Stimulated activated CD4-positive, alpha-beta T cell treated with anti-CD3 and anti-CD28 coated beads, Interleukin-4, amount 100 ng/mL, for 1 hour (primary cell): Measurements from ENCODE around the gene STPG4.

ENCODE experiments used
- DNase-seq: peaks from one replicate; pipeline ENCODE4 v3.0.0-alpha.2; 2020

STPG4 gene

DNA sequence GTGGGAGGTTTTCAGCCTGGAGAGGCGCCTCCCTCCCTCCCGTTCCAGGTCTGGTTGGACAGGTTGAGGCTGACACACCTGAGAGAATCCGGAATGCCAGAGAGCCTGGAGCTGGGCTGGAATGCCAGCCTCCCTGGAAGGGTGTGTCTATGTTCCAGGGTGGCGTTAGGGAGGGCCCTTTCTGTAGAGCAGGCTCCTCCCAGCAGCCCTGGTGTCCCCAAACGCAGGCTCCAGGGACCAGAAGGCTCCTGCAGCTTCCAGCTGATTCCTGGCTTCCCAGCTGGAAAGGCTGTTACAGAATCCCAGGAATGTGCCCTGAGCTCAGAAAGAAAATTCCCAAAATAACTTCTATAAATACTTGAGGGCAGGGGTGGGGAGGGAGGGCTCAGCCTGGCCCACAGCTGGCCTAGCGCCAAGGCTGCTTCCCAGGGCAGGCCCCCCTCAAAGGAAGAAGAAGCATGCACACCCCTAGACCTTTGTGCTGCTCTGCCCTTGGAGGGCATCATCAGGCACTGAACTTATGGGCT, 85.4 kb downstream of the STPG4 start:
- DNase-seq: no peak

DNA sequence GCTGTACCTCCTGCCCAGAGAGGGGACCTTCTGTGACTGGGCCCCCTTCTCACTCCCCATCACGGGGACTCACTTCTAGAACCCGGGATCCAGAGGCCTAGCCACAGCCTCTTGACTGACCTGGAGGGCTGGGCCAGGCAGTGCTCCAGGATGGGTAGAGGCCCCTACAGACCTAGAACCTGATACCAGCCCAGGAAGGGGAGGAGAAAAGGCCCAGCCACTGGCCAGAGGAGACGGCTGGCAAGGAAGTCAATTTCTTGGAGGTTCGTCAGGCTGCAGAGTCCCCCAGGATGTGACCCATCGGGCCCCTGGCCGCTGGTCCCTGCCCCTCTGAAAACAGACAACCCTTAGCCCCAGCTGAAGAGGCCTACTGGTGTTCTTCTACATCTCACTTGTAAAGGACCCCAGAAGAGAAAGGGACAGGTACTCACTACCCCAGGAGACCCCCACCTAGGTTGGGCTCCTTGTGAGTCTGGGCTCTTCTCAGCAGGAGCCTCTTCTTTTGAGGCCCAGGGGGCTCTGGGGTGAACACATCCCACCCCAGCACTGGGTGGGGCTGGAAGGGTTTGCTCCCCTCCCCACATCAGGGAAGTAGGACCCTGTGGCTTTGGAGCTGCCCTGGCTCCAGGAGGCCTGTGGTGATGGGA, 86.0 kb downstream of the STPG4 start:
- DNase-seq: no peak

DNA sequence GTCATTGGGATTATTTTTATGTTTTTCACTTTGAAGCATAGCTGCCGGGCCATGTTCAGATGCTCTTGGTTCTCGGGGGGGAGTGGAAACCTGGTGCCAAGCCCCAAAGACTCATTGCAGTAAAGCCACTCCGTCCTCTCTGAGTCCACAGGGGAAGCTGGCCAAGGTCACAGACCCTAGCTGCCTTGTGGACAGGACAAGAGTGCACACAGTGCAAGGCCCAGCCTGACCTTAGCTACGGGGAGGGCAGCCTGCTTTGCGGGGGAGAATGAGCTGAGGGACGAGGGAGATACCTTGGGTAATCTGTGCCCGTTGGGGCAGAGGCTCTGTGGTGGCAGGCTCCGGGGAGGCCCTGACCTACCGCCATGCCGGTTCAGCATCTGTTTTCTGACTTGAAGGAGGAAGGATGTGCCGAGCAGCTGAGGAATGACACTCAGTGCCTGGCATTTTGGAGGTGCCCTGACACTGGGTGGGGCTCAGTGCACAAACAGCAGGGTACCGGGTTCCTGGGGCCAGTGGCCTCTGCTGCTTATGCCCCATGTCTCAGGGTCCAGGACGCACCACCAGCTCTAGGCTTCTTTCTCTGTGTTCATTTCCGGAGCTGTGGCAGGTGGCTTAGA, 87.2 kb downstream of the STPG4 start:
- DNase-seq: no peak

DNA sequence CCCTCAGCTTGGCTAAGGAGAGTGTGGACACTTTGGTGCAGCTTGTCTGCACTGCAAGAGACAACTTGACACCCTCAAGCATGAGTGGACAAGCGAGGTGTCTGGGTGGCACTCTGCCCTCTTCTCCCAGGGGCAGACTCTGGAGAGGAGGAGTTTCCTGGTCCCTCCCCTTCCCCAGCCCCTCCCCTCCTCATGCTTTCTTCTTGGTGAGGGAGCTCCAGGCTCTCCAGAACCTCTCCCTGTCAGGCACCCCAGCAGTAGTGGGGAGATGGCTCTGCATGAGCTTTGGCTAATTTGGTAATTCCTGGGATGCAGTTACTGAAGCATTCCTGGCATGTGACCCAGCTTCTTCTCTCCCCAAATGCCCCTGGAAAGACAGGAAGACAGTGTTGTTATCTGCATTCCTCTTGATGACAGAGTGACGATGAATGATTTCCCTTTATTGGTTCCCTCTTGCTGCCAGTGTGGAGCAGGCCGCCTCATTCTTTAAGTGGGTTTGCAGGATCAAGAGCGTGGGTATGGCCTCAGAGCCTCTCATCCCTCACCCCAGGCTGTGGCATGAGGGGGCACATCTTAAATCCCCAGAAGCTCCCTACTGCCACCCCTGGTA, 89.2 kb downstream of the STPG4 start:
- DNase-seq: no peak

DNA sequence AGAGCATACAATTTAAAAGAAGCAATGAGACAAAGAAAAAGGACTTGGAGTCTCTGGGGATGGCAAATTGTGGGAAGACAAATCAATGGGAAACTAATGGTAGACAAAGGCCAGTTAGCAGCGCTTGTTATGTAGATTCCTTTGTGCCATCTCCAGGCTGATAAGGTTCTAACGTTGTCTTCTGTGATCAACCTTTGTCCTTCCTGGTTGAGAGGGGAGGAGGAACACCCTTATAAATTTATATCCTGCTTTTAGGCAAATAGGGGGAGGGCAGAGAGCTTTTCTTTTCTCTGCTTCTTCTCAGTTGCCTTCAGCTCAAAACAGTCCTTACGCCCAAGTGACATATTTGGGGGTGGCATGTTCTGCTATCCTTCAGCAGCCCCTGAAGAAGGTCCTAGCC, 89.8 kb downstream of the STPG4 start:
- no peak for DNase-seq

DNA sequence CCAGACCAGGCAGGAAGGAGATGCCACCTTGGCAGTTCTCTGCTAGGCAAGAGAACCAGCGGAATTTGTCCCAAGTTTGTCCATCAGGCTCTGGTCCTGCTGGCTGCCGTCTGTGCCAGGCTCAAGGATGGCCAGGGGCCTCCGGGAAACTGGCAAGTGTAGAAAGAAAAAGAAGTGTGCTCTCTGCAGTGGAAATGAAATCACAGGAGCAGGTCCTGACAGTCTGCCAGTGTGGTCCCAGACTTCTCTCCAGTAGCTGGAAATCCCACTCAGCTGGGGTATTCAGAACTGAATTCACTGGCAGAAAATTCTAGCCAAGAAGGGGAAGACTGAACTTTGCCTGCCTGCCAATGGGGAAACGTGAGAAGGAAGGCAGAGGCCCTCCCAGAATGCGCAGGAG, 91.0 kb downstream of the STPG4 start:
- DNase-seq: no peak

DNA sequence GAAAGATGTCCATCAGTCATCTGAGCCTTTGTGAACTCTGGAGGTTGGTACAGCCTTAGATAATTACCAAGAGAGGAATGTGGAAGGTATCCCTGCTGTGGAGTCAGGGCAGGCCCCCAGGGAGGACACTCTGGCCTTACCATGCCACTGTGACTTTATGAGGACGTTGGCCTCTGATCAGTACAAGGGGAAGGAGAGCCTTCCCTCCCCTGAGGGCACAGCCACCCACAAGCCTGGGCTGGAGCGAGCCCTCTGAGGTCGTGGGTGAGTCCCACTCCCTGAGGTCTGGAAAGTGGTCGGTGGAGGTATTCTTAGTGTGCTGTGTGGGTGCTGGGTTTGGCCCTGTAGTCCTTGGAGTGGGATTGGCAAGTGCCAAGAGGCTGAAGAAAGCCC, 91.6 kb downstream of the STPG4 start:
- no peak for DNase-seq

DNA sequence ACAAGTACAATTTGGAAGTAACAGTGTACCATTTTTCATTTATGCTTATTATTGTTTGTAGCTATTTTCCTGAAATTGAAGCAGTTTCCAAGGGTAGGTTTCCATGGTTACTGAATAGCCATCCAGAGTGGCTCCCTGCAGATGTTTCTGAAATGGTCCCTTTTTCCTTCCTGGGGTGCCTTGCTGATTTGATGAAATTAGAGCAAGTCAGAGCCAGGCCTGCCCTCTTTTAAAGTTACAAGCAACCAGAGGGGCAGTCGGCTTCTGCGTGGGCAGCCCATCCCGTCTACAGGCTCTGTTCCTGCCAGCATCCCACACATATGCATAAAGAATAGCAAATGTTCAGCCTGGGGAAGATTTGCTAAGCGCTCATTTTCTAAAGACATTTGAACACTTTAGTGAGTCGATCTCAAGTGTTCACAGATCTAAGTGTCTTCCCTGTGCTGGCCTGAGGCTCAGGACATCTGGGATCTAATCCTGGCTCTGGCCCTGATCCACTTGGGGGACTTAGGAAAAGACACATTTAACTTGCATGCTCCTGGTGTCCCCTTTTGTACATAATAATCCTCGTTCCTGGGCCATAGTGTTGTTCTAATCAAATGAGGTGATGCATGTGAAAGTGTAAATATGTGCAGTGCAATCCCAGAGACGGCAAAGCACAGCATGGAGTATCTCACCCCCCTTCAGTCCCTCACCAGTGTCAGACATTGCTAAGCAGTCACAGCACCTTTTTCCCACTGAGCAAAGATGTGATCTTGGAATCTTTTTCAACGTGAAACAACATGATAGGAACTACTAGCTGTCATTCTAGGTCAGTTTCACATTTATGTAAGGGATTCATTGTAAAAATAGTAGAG, 92.2 kb downstream of the STPG4 start:
- no peak for DNase-seq

DNA sequence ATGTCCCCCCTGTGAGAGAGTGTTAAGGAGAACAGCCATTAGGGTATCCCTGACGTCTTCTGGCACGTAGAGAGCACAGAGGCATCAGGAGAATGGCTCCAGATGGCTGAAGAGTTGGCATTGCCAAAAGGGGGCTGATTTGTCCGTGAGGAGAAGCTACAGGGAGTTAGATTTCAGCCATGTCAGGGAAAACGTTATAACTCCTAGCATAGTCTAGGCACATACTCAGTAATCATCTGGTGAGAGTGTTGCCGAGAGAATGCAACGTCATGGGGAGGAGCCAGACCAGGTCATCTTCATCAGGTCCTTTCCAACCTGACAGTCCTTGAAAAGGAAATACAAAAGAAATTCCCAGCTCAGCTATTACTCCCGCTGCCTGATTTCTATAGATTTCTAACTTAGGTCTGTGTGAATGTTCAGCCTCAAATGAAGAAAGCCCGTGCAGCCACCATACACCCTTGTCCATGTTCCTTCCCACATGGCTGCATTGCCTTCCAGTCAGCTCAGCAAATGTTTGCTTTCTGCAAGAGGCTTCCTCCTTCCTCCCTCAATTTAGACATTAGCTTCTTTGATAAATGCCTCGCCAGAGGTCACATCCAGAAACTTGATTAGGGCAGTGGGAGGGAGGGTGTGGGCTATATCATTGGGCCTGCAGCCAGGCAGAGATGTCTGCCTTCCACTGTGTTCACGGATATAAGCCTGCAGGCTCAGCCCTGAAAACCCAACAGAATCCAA, 93.0 kb downstream of the STPG4 start:
- no peak for DNase-seq

DNA sequence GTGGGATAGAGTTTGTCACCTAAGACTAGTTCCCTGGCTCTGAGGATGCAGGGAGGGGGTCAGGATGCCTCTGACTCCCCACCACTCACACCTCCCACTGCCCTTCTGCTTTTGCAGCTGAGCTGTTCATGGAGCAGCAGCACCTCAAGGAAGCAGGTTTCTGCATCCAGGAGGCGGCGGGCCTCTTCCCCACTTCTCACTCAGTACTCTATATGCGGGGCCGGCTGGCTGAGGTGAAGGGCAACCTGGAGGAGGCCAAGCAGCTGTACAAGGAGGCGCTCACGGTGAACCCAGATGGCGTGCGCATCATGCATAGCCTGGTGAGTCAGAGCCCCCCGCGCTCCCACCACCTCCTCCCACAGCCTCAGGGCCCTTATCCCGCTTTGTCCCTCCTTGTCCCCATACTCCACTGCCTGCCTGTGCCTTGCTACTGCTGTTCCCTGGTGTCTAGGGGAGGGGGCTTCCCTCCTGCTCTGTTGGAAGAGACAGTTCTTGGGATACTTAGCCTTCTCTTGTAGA, 94.4 kb downstream of the STPG4 start:
- no peak for DNase-seq

DNA sequence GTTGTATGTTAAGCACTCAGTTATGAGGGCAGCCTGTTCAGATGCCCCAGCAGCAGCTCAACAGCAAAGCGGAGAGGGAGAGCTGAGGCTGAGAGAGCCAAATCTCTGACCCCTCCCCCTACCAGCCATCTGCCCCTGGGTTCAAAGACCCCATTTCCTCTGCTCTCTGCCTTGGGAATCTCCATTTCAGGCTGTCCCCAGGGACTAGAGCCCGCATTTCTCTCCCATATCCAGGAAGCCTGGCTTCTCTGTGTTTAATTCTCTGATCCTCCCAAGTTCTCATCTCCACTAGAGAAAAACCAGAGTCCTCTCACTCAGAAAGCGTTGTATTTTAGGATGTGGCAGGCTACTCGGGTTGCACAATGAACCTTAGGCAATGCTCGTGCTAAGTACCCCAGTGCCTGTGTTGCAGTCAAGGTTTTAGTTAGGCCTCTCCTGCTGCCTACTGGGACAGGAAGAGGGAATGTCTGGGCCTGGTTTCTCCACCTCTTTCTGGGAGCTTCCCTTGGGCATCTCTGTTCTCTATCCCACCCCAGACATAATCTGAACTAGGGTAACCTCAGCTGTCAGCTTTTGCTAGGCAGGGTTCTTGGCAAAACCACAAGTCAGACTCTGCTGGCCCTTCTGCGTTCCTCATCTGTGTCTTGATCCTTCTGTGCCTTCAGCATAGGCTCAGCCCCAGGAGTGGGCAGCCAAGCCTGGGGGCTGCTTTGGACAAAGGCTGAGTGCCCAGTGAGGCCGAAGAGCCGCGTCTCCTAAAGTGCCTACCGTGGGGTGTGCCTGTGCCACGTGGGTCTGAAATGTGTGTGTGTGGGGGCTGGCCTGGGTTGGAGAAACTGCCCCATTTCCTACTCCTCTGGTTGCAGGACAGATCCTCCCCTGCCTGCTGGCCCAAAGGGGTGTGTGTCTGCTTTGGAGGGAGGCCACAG, 96.8 kb downstream of the STPG4 start:
- DNase-seq: no peak

DNA sequence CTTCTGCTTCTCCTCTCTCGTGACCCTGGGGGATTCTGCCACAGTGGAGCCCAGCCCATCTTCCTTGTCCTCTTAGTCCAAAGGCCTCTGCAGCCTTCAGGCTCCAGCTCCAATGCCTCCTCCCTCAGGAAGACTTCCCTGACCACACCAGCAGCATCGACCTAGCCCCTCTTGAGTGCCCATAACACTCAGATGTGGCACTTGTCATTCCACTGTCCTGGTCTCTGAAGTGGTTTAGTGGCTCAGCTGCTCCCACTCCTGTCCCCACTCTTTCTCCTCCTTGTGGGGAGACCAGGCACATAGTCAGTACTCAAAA, 97.5 kb downstream of the STPG4 start:
- DNase-seq: no peak

DNA sequence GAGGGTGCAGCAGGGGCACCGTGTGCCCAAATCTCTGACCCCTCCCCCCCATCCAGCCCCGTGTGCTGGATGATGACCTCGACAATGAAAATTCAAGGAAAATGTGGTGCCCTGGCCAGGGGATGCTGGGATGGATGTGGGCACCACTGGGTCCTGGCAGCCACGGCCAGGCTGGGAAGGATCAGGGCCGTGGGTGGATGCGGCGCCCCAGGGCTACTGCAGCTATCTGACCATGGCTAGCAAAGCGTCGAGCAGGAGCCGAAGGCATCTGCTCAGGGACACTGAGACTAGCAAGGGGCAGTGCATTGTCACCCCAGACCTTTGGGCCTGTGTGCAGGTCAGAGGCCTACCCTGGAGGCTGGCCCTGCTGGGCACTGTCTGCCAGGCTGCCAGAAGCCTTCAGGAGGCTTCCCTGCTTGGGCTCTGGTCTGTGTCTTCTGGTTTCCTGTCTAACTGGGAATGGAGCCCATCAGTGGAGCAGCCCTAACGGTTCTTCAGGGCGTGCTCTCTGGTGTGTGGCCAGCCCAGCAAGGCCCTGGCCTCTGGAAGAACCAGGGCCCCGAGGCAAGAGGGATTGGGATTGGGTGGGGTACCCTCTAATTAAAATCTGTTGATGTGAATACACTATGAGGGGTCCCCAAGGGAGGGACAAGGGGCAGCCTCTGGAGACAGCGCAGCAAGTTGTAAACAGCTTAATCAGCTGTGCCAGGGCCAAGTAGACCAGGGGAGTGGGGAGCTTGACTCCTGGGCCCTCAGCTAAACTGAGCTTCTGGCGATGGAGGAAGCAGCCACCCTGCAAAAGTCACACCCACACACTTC, 98.0 kb downstream of the STPG4 start:
- DNase-seq: no peak

DNA sequence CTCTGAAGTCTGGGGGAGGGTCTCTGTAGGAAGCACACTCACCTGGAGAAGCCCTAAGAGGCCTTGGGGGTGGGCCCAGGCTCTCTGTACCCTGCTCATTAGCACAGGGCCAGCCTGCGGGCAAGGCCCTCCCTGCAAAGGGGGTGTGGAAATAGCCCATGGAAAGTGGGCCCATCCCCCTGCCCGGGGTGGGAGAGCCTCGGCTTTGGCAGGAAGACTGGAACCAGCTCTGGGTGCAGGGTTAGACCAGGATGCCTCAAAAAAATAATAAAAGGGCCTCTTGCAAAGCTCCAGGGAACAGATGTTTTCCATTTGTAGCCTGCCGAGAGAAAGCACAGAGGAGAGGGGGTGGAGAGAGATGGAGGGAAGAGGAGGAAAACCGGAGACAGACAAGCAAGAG, 98.7 kb downstream of the STPG4 start:
- DNase-seq: no peak

DNA sequence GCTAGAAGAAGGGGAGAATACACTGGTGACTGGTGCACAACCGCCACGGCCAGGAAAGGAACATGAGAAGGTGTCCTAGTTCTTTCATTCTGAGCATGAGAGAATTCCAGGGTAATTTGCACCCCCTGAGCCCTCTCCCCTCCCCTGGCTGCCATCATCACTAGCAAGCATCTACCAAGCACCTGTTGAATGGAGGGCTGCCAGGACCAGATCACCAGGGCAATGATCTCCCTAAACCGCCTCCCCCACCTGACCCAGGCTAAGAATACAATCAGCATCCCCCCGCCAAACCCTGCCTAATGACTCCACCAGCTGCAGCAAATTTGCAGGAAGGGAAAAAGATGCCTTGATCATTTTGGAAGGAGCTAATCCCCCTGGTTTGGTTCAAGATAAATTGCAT, 100.2 kb downstream of the STPG4 start:
- DNase-seq: no peak

DNA sequence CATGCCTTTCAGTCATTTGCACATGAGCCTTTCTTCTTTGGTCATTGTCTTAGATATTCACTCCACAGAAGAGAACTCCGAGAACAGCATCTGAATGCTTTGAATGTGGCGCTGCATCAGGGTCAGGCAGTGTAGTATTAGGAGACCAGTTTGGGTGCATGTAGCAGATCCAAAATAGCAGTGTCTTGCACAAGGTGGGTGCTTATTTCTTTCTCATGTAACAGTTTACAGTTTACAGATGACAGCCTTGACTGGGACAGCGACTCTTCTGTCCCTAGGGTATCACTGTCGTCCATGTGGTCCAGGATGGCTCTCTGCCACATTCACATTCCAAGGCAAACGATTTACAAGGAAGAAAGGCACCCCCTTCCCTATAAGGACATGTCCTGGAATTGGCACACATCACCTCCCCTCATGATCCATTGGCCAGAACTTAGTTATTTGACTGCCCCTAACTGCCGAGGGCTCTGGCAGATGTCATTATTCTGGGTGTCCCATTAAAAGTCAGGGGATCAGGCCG, 101.0 kb downstream of the STPG4 start:
- no peak for DNase-seq

DNA sequence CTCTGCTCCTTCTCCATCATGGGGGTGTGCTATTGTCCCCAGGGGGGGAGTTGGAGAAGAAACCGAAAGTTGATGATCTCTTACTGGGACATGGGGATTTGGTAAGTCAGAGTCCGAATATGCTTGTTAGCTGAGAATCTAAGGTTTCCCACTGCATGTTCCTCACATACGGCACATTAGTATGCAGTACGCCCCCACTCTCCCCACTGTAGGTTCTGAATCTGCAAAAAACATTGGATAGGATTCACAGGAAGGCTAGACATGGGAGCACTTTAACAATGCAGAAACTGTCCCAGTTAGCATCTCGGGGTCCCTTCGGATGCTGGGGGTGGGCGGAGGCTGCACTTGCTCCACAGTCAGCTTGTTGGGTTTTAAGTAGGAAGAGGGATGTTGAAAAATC, 102.3 kb downstream of the STPG4 start:
- DNase-seq: no peak

DNA sequence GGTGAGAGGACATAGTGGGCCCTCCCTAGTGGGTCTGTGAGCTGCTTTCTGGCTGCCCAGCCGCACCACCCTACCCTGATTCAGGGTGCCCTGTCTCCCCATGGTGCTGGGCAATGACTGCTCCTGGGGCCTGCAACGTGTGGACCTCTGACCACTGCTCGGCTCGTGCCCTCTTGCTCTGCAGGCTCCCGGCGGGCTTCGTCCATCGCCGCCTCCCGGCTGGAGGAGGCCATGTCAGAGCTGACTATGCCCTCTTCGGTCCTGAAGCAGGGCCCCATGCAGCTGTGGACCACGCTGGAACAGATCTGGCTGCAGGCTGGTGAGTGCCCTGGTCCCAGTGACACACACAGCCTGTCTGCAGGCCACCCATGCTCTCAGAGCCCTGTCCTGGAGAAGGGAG, 103.5 kb downstream of the STPG4 start:
- DNase-seq: no peak

DNA sequence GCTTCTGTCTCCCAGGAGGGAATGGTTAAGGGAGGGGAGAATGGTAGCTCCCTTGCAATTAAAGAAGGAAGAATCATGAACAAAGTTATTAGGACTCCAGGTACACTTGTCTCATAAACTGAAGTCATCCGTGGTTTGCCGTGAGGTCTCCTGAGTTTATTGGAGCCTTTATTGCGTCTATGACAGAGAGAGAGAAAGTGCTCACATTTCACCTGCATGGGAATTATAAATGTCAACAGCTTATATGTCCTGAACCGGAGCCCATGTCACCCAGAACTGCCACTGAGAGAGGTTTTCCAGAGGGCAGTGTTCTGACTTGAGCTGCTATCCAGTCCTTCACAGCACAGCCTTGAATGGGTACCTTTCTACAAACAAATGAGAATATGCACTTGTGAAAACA, 104.3 kb downstream of the STPG4 start:
- DNase-seq: no peak

DNA sequence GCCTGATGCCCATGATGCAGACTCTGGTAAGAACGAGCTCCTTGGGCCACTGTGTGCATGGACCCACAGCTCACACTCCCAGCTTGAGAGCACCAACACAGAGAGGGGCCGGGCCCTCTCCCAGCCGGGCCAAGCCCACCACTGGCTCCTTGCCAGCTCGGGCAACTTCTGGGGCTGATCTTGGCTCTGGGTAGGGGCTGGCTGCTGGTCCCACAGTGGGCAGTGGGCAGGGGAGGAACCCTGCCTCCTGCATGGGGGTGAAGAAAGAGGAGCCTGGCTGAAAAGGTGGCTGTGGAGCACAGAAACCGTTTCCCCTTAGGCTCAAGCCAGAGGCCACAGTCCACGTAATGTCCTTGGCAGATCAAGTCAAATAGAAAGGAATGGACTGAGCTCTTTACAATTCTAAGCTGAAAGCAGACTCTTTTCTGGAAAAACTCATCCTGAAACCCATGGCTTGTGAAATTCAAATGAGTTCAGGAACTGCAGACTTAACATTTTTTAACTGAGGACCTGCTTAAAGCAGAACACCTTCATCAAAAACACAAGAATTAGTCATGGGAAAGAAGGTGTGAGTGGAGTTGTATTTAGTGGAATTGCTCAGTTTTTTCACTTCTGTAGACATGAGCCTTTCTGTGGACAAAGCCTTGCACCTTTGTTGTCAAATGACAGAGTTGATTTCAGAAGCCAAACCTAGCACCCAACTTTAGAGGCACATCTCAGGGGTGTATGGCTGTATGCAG, 104.9 kb downstream of the STPG4 start:
- no peak for DNase-seq
